H9 (cell line): ENCODE measurements around the gene VEZF1. TPM values are rescaled to one million over a fixed set of nuclear protein-coding genes. Genes with fewer than 3 reads are reported as not detected.

Experiments
- DNase-seq: peaks from one replicate; pipeline ENCODE4 v3.0.0-alpha.2; 2017
- H2AFZ ChIP-seq: one replicate; pipeline ENCODE4 v1.6.1; 2013; ENCODE audit warnings: mild to moderate bottlenecking, low read length, control low read depth, moderate library complexity
- H2AK5ac ChIP-seq: 2 replicates; pipeline ENCODE4 v1.6.1; 2013; ENCODE audit warnings: low read length, control low read depth, mixed read lengths; ENCODE audit not compliant: insufficient read length
- H2BK120ac ChIP-seq: one replicate; pipeline ENCODE4 v1.6.1; 2013; ENCODE audit warnings: low read depth, mild to moderate bottlenecking, low read length, control low read depth, inconsistent platforms; ENCODE audit not compliant: poor library complexity, severe bottlenecking
- H2BK12ac ChIP-seq: 2 replicates; pipeline ENCODE4 v1.6.1; 2013; ENCODE audit warnings: low read length, control low read depth, mixed read lengths, low read depth; ENCODE audit not compliant: insufficient read length
- H2BK15ac ChIP-seq: 2 replicates; pipeline ENCODE4 v1.6.1; 2013; ENCODE audit warnings: low read depth, low read length, control low read depth
- H2BK20ac ChIP-seq: one replicate; pipeline ENCODE4 v1.6.1; 2013; ENCODE audit warnings: low read depth, mild to moderate bottlenecking, low read length, control low read depth, inconsistent platforms; ENCODE audit not compliant: poor library complexity, severe bottlenecking
- H2BK5ac ChIP-seq: 2 replicates; pipeline ENCODE4 v1.6.1; 2013; ENCODE audit warnings: low read length, control low read depth, mixed read lengths; ENCODE audit not compliant: insufficient read length
- H3K14ac ChIP-seq: 2 replicates; pipeline ENCODE4 v1.6.1; 2013; ENCODE audit warnings: low read length, control low read depth; ENCODE audit not compliant: insufficient read depth
- H3K18ac ChIP-seq: 2 replicates; pipeline ENCODE4 v1.6.1; 2013; ENCODE audit warnings: low read depth, mild to moderate bottlenecking, mixed read lengths, low read length, control low read depth; ENCODE audit not compliant: insufficient read length
- H3K23ac ChIP-seq: 2 replicates; pipeline ENCODE4 v1.6.1; 2013; ENCODE audit warnings: low read length, control low read depth, mixed read lengths, low read depth; ENCODE audit not compliant: insufficient read length
- H3K23me2 ChIP-seq: 2 replicates; pipeline ENCODE4 v1.6.1; 2013; ENCODE audit warnings: low read depth, mild to moderate bottlenecking, mixed read lengths, low read length, control low read depth; ENCODE audit not compliant: insufficient read length, poor library complexity, severe bottlenecking
- H3K27ac ChIP-seq: 2 replicates; pipeline ENCODE4 v1.5.1; 2013; ENCODE audit warnings: low read length, control low read depth, mixed read lengths, low read depth; ENCODE audit not compliant: insufficient read length
- H3K27me3 ChIP-seq: 2 replicates; pipeline ENCODE4 v1.6.1; 2013; ENCODE audit warnings: low read length, control low read depth, inconsistent platforms; ENCODE audit not compliant: insufficient read depth
- H3K4ac ChIP-seq: 2 replicates; pipeline ENCODE4 v1.6.1; 2013; ENCODE audit warnings: low read depth, mild to moderate bottlenecking, control low read depth, inconsistent platforms, low read length, moderate library complexity
- H3K4me1 ChIP-seq: 2 replicates; pipeline ENCODE4 v1.6.1; 2013; ENCODE audit warnings: low read length, control low read depth, inconsistent platforms; ENCODE audit not compliant: insufficient read depth
- H3K4me2 ChIP-seq: 2 replicates; pipeline ENCODE4 v1.6.1; 2013; ENCODE audit warnings: low read length, control low read depth, mixed read lengths; ENCODE audit not compliant: insufficient read length, insufficient read depth
- H3K56ac ChIP-seq: 2 replicates; pipeline ENCODE4 v1.6.1; 2013; ENCODE audit warnings: low read depth, mild to moderate bottlenecking, mixed read lengths, low read length, control low read depth; ENCODE audit not compliant: insufficient read length
- H3K79me1 ChIP-seq: 2 replicates; pipeline ENCODE4 v1.6.1; 2013; ENCODE audit warnings: low read depth, mild to moderate bottlenecking, moderate library complexity, low read length, control low read depth, inconsistent platforms; ENCODE audit not compliant: insufficient read depth, poor library complexity, severe bottlenecking
- H3K79me2 ChIP-seq: 2 replicates; pipeline ENCODE4 v1.6.1; 2013; ENCODE audit warnings: low read length, control low read depth, inconsistent platforms; ENCODE audit not compliant: insufficient read depth
- H3K9ac ChIP-seq: 2 replicates; pipeline ENCODE4 v1.6.1; 2013; ENCODE audit warnings: low read length, control low read depth, mixed read lengths; ENCODE audit not compliant: insufficient read length; ENCODE audit errors: extremely low read depth
- H3K9me3 ChIP-seq: one replicate; pipeline ENCODE4 v1.6.1; 2013; ENCODE audit warnings: low read depth, low read length, inconsistent platforms; ENCODE audit not compliant: control insufficient read depth
- H3T11ph ChIP-seq: one replicate; pipeline ENCODE4 v1.6.1; 2013; ENCODE audit warnings: mild to moderate bottlenecking, low read length, control low read depth, inconsistent platforms
- H4K20me1 ChIP-seq: one replicate; pipeline ENCODE4 v1.6.1; 2013; ENCODE audit not compliant: control insufficient read depth, insufficient read length, insufficient read depth
- H4K5ac ChIP-seq: 2 replicates; pipeline ENCODE4 v1.6.1; 2013; ENCODE audit warnings: low read depth, mild to moderate bottlenecking, mixed read lengths, low read length, control low read depth; ENCODE audit not compliant: insufficient read length
- H4K8ac ChIP-seq: replicated peaks from 2 replicates; pipeline ENCODE4 v1.6.1; 2013; ENCODE audit warnings: low read length, control low read depth, mixed read lengths, low read depth; ENCODE audit not compliant: insufficient read length
- H4K91ac ChIP-seq: 2 replicates; pipeline ENCODE4 v1.6.1; 2013; ENCODE audit warnings: low read depth, mild to moderate bottlenecking, moderate library complexity, mixed read lengths, low read length, control low read depth; ENCODE audit not compliant: insufficient read length
- H3K27ac Mint-ChIP-seq, 3 experiments: 2 replicates in 2 of 3; 3 replicates in 1 of 3; pipeline ENCODE4 v1.8.0; 2020 to 2021; ENCODE audit warnings: mixed read lengths in 3 of 3, mild to moderate bottlenecking in 1 of 3, moderate library complexity in 1 of 3
- H3K27me3 Mint-ChIP-seq: 2 replicates; pipeline ENCODE4 v1.8.0; 2021; ENCODE audit warnings: low read depth, mild to moderate bottlenecking, moderate library complexity, mixed read lengths
- H3K36me3 Mint-ChIP-seq, 3 experiments: 2 replicates in 2 of 3; 3 replicates in 1 of 3; pipeline ENCODE4 v1.8.0; 2020 to 2021; ENCODE audit warnings: low read depth in 3 of 3, mixed read lengths in 3 of 3; ENCODE audit not compliant: insufficient read depth in 1 of 3
- H3K4me1 Mint-ChIP-seq, 2 experiments: 2 replicates each; pipeline ENCODE4 v1.8.0; 2020; ENCODE audit warnings: mixed read lengths in 2 of 2
- H3K4me3 Mint-ChIP-seq, 2 experiments: 2 replicates in 1 of 2; 3 replicates in 1 of 2; pipeline ENCODE4 v1.8.0; 2020 to 2021; ENCODE audit warnings: mild to moderate bottlenecking in 2 of 2, mixed read lengths in 2 of 2, moderate library complexity in 1 of 2
- H3K9me3 Mint-ChIP-seq, 2 experiments: 2 replicates in 1 of 2; 3 replicates in 1 of 2; pipeline ENCODE4 v1.8.0; 2020; ENCODE audit warnings: mild to moderate bottlenecking in 2 of 2, mixed read lengths in 2 of 2, moderate library complexity in 1 of 2
- WGBS: extraction: QIAGEN DNeasy Blood & Tissue Kit; methylation state at CpG from one replicate; pipeline ENCODE4 v1.1.7; 2013; ENCODE audit warnings: missing lambda C conversion rate, low lambda C conversion rate, mixed read lengths; ENCODE audit not compliant: insufficient read length; ENCODE audit errors: extremely low coverage; 5-methylcytosine and 5-hydroxymethylcytosine counted together
- total RNA-seq: library from RNA; stranded (reverse); gene quantifications from 2 replicates; pipeline ENCODE4 v1.2.1, GENCODE V29; 2021
- TF ChIP-seq, protein P1 (sequence below): fragments of 200-600 bp; sonication (generic); conservative IDR thresholded peaks from 3 replicates; pipeline ENCODE4 v1.8.0; 2021; ENCODE audit warnings: antibody characterized with exemption, mild to moderate bottlenecking

Gene VEZF1
- total RNA-seq, 1 experiment from 2014 or later = 58.1 TPM

GRCh38 chr17:57949649-57950048, 38.4 kb downstream of the VEZF1 start:
- no peak overlapping the region for H3K4me2 ChIP-seq
- no peaks in the 10 kb centered on the region for H3K79me2 ChIP-seq
- no peak overlapping the region for H4K8ac ChIP-seq
- no peak overlapping the region for H2BK12ac ChIP-seq
- peaks cover 18% of the 10 kb centered on the region for H3K27me3 Mint-ChIP-seq
- H3T11ph ChIP-seq = no peak overlapping the region
- no peak overlapping the region for H2BK20ac ChIP-seq
- H3K4me3 Mint-ChIP-seq = no peak overlapping the region
- no peak overlapping the region for H2BK5ac ChIP-seq
- no CpG with 5 or more reads among the region's 5 CpGs for WGBS
- H3K4me1 Mint-ChIP-seq = peaks cover 54 to 57% of the 10 kb centered on the region in 2 experiments
- H3K27ac ChIP-seq = no peak overlapping the region
- H2AFZ ChIP-seq = no peak overlapping the region
- H3K4ac ChIP-seq = no peak overlapping the region
- no peak overlapping the region for H3K56ac ChIP-seq
- H2BK15ac ChIP-seq = no peak overlapping the region
- DNase-seq = no peak
- no peaks in the 10 kb centered on the region; the same call in 1 of the 2 replicates for H3K27me3 ChIP-seq
- H3K23me2 ChIP-seq = peaks cover 8% of the 10 kb centered on the region
- H3K9me3 ChIP-seq = no peaks in the 10 kb centered on the region
- H2BK120ac ChIP-seq = no peak overlapping the region
- H3K23ac ChIP-seq = no peak overlapping the region
- H3K27ac Mint-ChIP-seq = no peak overlapping the region; a peak in 1 of 7 replicates
- no peaks in the 10 kb centered on the region for H3K79me1 ChIP-seq
- H4K5ac ChIP-seq = no peak overlapping the region
- H3K9me3 Mint-ChIP-seq = peaks cover 0 to 2% of the 10 kb centered on the region in 2 experiments; a peak in 1 of 5 replicates
- no peak overlapping the region for H3K14ac ChIP-seq
- H2AK5ac ChIP-seq = no peak overlapping the region
- 0 out of 7 replicates have a peak, but pooled peaks cover 0 to 3% (median 0%) of the 10 kb centered on the region in 3 experiments for H3K36me3 Mint-ChIP-seq
- H3K18ac ChIP-seq = no peak overlapping the region
- H4K91ac ChIP-seq = no peak overlapping the region
- H4K20me1 ChIP-seq = peaks cover under 1% of the 10 kb centered on the region
- no peak overlapping the region for H3K9ac ChIP-seq
- H3K4me1 ChIP-seq = peaks cover 5% of the 10 kb centered on the region; the same call in 1 of the 2 replicates
- TF ChIP-seq, protein P1, sequence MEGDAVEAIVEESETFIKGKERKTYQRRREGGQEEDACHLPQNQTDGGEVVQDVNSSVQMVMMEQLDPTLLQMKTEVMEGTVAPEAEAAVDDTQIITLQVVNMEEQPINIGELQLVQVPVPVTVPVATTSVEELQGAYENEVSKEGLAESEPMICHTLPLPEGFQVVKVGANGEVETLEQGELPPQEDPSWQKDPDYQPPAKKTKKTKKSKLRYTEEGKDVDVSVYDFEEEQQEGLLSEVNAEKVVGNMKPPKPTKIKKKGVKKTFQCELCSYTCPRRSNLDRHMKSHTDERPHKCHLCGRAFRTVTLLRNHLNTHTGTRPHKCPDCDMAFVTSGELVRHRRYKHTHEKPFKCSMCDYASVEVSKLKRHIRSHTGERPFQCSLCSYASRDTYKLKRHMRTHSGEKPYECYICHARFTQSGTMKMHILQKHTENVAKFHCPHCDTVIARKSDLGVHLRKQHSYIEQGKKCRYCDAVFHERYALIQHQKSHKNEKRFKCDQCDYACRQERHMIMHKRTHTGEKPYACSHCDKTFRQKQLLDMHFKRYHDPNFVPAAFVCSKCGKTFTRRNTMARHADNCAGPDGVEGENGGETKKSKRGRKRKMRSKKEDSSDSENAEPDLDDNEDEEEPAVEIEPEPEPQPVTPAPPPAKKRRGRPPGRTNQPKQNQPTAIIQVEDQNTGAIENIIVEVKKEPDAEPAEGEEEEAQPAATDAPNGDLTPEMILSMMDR = no peak
